Inflammatory macrophage treated with lipopolysaccharide for 4 hours (primary cell): Measurements from ENCODE around the gene TMEM38A.

Experiments
- DNase-seq: peaks from one replicate; pipeline ENCODE4 v3.0.0-alpha.2; 2020

TMEM38A gene, protein sequence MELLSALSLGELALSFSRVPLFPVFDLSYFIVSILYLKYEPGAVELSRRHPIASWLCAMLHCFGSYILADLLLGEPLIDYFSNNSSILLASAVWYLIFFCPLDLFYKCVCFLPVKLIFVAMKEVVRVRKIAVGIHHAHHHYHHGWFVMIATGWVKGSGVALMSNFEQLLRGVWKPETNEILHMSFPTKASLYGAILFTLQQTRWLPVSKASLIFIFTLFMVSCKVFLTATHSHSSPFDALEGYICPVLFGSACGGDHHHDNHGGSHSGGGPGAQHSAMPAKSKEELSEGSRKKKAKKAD

DNA sequence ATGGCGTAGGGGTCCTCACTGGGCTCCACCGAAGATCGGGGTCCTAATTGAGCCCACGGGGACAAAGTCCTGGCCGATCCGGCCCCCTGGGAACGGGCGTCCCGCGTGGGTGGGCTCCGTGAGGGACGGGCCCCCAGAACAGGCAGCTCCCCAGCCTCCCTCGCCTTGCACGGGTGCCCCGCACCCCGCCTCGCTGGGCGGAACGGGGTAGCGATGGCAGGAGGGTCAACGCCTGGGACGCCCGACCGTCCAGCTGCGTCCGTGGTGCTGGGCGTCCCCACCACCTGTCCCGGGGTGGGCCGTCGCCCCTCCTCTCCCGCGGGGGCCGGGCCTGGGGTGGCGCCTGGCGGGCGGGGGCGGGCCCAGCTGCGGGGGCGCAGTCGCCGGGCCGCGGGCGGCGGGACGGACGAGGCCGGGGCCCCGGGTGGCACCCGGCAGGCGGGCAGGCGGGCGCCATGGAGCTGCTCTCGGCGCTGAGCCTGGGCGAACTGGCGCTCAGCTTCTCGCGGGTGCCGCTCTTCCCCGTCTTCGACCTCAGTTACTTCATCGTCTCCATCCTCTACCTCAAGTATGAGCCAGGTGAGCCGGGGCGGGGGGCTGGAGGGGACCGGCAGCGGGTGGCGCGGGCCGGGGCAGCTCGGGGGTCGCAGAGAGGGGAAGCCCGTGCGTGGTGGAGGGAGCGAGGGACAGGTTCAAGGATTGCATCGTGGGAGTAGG is at the start of gene TMEM38A:
Gene TMEM38A (plus strand): TSS at position 377 of the 717 bp plus-strand sequence. CDS start 79 bp downstream, at position 456.
- DNase-seq: no peak

DNA sequence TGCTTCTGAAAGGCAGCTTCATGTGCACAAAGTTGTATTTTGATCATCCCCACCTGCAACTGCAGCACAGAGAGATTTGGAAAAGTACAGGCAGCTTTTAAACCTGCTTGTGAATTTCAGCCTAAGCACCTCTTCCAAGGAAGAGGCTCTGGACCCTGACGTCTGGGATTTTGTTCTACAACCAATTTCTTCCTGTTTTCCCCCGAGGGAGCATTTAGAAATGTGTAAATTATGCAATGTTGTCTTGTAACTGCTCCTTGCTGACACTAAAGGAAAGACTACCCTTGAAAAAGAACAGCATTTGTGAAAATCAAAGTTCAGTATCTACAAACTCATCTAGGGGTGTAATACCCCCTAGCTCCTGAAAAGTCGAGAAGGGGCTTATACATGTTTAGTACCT is 48.3 kb upstream of the TMEM38A start:
- DNase-seq: peak; percentile 53

DNA sequence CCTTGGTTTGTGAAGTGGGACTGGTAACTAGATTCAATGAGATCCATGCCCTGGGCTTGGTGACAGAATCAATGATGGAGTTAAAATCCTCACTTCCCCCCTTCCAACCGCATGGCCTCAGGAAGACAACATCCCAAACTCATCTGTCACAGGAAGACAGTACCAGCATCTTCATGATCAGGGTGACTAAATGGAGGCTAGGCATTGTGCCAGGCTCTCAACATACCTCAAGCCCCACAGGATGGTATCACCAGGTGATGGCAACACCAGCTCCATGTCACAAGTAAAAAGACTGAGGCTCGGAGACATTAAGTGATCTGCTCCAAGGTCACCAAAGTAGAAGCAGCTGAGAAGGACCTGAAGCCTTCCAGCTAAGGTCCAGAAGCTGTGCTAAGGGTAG is 47.1 kb upstream of the TMEM38A start:
- no peak for DNase-seq

DNA sequence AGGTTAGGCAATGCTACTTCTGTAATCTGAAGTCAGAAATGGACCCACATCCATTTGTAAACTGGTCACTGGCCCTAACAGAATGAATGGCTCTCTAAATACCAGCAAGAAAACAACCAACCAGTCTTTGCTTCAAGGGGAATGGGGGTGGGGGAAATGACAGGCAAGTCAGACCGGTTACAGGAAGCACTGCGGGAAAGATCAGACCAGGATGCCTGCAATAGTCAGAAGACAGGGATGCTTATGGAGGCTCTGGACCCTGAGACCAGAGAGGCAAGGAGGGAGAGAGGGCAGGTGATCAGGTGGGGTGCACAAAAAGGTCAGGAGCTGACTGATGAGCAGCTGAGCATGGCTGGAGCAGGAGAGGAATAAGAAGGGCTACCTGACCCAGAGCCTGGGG is 46.0 kb upstream of the TMEM38A start:
- DNase-seq: no peak

DNA sequence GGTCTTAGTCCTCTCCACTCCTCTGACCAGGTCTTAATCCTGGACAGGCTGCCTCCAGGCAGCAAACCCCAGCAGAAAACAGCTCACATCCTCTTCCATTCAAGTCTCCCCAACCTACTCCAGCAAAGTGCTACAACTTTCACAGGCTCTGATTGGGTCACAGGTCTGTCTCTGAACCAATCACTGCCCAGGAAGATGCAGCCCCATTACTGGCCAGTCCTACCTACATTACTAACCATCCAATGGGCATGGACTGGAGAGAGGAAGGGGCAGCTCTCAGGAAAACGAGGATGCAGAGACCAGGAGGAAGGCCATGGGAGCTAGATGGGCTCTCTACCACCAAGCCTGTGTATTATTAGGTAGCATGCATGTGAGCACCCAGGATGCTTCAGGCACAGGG is 45.1 kb upstream of the TMEM38A start:
- DNase-seq: peak; percentile 14

DNA sequence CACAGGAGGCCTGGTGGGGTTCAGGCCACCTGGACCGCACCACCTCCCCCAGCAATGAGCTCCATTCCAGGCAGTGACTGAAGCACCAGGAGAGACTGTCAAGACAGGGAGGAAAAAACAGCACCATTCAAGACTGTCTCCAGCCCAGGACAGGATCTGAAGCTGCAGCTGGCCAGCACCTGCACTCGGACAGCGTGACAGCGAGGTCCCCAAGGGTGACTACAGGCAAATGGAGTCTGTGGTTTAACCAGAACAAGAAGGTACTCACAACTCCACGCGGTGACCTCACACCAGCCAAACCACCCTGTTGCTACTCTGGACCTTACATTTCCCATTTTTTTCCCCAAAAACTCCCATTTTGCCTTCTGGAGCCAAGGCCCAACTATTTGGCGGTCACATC is 42.7 kb upstream of the TMEM38A start:
- DNase-seq: no peak

DNA sequence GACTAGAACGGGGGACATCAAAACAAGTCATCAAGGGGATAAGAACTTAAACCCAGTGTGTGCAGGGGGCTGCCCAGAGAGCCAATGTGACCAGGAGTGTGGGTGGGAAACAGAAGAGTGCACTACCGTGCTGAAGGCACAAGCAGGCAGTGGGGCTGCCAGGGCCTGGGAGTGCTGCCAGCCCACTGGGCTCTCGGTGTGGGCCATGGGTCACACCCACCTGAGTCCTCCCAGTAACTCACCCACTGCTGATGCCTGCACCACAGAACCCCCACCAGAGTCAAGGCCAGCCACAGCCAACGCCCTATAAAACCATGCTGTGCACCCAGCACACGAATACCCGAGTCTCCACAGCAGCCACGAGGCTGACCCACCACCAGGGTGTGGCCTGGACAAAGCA is 41.5 kb upstream of the TMEM38A start:
- DNase-seq: no peak

DNA sequence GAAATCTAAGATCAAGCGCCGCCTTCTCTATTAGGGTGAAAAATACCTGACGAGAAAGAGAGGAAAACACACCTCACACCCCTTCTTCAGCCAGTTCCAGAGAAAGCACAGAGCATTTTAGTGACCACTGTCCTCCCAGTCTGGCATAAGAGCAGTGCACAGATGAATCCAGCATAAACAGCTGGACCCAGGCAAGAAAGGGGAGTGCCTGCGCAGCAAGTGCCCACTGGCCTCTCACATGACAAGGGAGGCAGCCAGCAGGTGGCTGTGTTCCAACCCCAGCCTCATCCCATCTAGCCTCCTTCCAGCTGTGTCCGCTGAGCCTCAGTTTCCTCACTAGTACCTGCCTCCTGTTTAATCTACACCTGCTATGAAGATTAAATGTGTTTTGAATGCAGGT is 40.9 kb upstream of the TMEM38A start:
- no peak for DNase-seq

DNA sequence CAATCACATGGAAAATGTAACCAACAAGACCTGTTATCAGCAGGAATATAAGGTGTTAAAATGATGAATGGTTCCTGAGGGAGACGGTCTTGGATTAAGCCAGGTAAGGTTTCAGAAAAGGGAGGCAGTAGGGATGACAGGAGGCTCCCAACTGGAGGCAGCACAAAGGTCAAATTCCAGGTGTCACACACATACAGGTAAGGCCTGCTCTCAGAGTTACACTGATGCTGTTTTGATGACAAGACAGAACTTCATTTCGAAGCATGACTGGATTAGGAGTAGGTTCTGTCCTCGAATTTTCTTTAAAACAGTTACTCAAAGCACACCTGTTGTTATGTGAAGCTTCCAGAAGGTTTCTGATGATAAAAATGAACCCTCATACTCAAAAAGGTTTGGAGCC is 40.4 kb upstream of the TMEM38A start:
- no peak for DNase-seq

DNA sequence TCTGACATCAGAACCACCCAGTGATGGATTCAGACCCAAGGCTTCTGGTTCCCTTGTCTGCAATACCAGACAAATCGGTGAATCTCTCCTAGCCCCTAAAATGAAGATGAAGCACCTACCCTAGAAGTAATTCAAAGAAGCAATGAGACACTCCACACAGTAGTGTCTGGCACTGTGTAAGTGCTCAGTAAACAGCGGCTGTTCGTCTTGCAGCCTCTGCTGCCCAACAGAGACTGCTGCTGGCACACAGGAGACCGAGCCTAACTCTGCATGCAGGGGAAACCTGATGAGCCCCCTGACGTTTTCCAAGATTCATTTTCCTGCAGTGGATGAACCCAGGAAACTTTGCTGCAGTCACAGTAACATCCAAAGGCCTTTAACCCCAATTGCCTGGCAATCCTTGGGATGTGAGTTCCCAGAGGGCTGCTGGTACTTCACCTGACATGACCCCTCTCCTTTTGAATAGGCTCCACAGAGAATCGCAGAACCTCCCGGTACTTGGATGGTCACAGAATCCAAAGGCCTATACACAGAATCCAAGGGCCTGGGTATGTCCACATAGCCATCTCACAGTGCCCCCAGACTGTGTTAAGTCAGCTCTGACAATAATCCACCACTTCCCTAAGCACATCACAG is 39.7 kb upstream of the TMEM38A start:
- no peak for DNase-seq

DNA sequence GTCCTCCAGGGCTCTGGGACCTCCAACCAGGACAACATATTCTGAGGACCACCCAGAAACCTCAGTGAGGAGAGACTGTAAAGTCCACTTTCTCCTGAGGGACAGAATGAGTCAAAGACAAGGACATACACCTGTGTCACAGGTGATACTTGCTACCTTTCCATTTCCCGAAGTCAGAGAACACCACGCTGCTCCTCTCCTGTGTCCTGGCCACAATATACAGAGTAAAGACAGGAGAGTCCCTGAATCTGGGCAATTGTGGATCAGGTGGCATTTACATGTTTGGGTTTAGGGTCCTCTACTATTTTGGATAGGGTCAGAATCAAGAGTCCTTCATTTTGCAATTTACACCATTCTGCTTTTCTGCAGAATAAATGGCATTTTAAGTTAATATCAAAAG is 37.9 kb upstream of the TMEM38A start:
- DNase-seq: no peak

DNA sequence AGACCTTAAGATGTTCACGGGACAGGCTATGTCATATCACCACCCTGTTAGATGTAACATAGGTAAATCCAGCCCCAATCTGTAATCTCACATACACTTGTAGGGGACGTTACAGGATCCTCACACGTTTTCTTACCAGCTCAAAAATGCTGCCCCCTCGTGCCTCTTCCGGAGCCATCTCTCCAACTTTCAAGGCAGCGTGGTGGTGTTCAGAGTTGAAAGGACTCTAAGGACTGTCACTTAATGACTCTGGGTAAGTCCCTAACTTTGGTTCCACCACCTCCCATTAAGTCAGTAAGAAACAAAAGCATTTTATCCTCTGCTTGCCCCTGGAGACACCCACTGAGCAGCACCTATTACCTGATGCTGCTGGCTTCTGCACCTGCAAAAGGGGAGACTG is 37.4 kb upstream of the TMEM38A start:
- DNase-seq: no peak

DNA sequence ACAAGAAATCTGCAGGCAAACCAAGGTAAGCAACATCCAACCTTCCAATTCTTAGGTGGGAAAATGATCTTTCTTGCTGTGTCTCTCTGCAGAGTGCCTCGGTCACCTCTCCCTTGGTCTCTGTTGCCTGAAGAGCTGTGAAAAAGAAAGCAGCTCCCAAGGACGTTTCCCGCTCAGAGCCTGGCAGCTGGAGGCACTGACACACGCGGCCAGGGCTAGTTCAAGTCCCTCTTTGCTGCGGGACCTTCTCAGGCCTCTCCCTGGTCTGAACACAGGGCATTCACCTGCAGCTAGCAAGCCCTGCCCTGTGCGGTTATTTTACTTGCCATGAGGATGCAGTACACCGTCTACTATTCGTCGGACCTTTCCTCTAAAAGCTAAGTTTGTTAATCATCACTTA is 36.7 kb upstream of the TMEM38A start:
- no peak for DNase-seq

DNA sequence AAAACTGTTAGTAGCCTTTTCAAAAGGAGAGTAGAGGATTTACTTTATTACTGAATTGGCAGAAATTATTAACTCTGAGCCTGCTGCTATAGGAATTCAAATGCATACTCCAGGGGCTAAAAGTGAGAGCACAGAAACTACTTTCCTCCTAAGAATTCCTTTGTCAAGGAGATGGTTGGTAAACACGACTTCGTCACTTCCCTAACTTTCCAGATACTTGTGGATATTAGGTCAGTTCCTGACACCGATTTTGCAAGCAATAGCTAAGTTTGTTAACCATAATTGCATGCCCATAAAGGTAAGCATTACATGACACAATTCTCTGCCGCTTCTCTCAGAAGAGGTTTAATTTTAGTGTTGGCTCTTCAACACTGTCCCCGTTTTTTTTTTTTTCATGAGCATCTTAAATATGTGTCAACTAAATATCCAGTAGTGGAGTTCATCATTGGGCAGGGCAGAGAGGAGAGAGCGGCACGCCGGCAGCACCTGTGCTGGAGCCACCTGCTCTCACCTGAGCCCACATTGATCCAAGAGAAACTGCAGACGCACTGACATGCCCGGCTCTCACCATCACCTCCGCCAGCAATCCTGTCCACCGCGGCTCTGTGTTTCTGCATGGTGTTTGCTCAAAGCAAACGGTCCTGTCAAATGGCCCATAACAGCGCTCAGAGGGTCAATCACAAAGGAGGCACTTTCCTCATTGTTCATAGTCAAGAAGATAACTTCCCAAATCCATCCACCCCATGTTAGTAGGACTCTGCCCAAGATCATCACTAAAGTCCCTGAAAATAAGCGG is 35.6 kb upstream of the TMEM38A start:
- no peak for DNase-seq

DNA sequence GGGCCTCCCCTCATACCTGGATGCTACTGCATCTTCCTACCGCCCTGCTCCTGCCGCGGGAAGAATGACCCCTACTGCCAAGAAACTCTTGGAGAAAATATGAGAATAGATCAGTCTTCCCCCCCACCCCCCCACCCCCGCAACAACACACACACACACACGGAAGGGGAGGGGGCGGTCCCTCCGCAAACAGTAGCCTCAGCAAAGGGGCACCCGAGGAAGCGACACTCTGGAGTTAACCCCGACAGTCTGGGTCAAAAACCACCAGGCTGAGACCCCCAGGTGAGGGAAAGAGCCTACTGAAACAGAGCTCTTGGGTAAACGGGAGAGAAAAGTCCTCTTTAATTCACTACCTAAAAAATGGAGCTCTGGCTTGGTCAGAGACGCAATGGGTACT is 34.1 kb upstream of the TMEM38A start:
- no peak for DNase-seq

DNA sequence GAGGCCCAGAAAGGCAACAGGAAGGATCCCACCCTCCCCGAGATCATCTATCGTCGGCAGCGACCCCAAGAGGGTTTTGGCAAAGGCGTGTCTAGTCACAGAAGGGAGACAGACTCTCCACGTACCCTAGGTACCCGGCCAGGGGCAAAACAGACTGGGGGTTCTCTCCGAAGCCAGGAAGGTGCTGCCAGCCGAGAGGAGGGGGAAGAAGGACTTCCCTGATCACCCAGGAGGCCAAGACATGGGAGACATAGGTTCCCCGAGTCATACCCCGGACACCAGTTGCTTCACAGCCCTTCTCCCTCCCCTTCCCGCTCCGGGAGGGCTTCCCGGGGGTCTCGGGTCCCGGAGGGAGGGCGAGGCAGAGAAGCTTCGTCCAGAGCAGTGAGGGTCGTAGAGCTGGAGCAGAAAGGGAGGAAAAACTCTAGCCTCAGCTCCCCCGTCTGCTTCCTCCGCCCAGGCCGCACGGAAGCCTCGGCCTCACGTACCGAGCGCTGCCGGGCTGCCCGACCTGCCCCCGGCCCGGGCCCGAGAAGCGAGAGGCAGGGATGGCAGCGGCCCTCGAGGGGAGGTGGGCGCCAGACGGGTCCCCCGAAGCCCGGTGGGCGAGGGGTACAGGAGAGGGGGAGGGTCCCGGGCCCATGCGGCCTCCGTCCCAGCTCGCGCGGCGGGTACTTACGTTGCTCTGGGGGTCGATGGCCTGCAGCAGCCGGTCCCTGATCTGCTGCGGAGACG is 33.6 kb upstream of the TMEM38A start:
- peak; percentile 10 for DNase-seq

DNA sequence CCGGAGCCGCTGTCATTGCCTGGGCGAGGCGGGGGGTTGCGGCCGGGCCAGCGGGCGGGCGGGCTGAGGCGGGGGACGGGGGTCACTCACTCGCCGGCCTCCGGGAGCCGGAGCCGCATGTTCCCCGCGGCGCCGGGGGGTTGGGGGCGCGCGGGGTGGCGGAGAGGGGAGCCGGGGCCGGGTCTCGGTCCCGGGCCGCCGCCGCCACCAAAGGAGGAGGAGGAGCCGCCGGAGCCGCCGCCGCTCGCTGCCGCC is 33.1 kb upstream of the TMEM38A start:
- no peak for DNase-seq

DNA sequence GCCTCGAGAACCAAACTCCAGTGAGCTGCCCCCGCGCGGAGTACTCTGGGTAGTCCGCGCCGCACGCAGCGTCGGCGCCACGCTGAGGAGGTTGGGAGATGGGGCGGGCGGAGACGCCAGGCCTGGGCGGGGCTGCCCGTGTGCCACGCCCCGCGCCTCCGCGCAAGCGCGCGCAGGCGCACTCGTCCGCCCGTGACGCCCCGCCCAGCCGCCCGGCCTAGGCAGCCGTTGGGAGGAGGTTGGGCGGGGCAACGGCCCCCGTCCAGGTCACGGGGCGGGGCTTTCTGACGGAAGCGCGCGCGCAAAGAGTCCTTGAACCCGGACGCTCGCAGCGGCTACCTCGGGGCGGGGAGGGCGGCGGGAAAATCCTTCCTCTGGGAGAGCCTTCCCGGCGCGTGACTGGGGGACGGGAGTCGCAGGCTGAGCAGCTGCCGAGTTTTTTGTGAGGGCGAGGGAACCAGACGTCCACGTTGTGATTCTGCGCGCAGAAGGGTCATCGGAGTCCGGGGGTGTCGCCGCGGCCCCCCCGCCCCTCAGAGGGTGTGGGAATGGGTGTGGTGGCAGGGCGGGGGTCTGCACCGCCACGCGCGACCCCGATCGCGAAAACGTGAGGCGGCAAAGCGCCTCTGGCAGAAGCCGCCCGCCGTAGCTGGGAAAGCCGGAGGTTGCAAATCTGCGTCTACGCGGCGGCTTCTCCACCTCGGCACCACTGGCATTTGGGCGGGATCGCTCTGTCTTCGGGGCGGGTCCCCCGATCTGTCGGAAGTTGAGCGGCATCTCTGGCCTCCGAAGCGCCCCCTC is 32.6 kb upstream of the TMEM38A start, which contains the start of gene MED26:
Gene MED26 (minus strand): TSS at position 22 of the 801 bp plus-strand sequence. CDS start 261 bp downstream, outside the sequence.
- DNase-seq: peak; percentile 94

DNA sequence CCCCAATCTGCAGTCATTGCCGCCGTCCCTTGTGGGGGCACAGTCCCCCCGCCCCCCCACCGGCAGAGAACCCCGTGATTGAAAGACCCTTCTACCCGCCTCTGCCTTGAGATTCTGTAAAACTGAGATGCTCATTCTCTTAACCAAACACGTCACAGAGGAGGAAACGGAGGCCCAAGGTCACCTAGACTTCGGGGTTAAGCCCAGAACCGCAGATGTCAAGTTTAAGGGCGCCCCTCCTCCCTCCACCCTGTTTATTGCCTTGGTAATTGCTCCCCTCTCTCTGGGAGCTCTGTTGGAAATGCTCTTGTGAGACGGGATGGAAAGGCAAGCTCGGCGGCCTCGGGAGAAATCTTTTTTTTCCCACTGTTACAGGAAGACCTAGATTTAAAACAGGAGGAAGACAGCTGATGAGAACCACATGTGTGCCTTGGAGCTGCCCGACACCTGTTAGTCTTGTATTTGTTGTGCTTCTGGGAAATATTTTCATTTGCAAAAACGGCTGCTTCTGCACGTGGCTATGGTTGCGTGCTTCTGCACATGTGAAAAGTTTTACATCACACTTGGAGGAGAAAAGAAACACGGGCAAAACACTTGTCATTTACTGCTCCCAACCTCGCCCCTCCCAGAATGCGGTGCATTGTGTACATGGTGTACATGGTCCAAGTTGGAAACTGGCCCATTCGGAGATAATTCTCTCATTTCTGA is 31.8 kb upstream of the TMEM38A start:
- no peak for DNase-seq

DNA sequence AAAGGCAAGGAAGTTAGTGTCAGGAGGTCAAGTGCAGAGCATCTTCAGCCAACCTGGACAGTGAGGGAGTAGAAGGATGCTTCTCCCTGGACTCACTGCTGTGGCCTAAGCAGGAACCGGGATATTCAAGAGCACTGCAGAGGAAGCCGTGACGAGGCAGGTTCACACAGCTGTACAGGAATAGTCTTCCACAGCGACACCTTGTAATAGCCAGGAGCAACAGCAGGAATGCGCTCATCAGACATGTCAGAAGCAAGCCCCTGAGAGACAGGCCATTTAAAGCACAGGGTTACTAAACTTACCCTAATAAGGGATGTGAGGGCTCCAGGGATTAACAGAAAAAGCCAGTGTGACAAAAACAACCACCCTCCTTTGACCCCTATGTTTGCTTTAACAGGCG is 29.5 kb upstream of the TMEM38A start:
- no peak for DNase-seq

DNA sequence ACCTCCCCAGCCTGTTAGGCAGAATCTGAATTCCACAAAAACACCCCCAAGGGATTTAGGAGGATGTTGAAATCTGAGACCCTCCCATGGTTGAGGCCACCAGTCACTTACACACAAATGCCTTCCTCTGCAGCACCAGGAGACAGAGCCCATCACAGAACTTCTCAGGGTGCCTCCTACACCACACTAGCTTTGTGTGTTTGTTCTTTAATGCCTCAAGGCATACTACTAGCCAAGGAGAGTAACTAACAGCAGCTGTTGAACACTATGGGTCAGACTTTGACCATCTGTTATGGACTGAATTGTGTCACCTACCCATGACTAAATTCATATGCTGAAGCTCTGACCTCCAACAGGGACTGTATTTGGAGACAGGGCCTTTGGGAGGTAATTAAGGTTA is 23.4 kb upstream of the TMEM38A start:
- no peak for DNase-seq
